Activated CD8-positive, alpha-beta memory T cell treated with anti-CD3 and anti-CD28 coated beads for 36 hours (primary cell): Measurements from ENCODE around the gene TSHZ2. TPM values are rescaled to one million over a fixed set of nuclear protein-coding genes. Genes with fewer than 3 reads are reported as not detected.

Experiments used
- CTCF ChIA-PET: fragments of 350-600 bp; sonication (Branson Sonifier 250); formaldehyde crosslinking; loops from one replicate; lab custom pipeline; 2021; ENCODE audit warnings: antibody characterized with exemption; lab: Charles Lee
- POLR2A ChIA-PET: fragments of 350-600 bp; sonication (Branson Sonifier 250); formaldehyde crosslinking; loops from one replicate; lab custom pipeline; 2021; ENCODE audit warnings: antibody characterized with exemption; lab: Charles Lee
- total RNA-seq, 2 experiments: library from RNA; stranded (reverse); gene quantifications; one replicate each; pipeline ENCODE4 v1.2.3, GENCODE V29; 2021

Gene TSHZ2
- total RNA-seq, 2 experiments from 2014 or later = 0.76 to 1.4 TPM

DNA sequence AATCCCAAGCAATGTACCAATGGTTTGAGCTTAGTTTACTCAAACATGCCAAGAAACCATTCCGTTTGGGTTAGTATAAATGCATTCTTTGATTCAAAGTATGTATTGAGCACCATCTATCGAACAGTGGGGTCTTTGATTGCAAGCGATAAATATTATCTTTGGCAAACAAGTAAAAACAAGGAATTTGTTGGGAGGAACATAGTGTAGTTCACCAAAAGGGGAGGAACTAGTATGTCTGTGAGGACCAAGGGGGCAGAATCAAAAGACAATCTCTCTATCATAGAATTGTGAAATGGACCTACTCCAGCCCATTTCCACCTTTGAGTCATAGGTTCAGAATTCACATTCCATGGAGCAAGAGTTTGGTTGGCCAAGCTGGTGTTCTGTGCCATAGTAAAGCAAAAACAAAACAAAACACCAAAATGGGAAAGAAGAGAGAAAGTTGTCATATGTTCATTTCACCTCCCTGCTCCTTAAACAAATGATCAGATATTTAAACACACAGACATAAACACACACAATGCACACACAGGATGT, 266.0 kb downstream of the TSHZ2 start:
- ChIA-PET CTCF (no interaction called here), POLR2A (no interaction called here)

DNA sequence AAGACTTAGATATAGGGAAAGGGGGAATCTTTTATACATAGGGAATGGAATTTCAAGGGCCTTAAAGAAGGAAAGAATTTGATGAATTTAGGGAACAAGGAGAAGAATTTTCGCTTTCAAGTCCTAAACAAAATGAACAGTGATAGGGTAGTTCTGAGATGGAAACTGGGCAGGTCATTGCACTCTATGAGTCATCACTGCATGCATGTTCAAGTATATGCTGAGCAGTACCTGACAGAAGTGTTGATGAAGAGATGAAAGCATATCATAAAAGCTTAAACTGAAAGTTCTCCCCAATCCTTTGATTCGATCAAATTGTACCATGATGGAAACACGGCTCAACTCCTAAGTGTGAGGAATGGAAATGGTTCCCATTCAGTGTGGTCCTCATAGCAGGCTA, 271.0 kb downstream of the TSHZ2 start:
- POLR2A ChIA-PET = no interaction called here
- CTCF ChIA-PET = interaction anchor here (0.5 kb wide), 1 partner anchor 19 kb away, joined by 3 read pairs; no protein-coding TSS in a partner anchor

DNA sequence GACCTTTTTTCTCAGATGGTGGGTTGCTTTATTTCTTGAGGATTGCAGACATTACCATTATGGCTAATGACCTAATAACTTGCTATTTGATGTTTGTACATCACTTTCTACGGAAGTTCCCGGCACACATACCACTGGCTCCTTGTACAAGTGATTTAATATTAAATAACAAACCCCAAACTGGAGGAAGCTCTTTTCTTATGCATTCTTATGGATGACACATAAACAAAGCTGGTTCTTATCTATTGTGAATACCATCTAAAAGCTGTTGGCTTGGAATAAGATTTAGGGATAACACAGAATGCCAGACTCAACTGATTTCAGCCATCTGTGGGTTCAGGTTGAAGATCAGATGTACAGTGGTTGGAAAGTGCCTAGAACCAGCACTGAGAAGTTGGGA, 272.6 kb downstream of the TSHZ2 start:
- CTCF ChIA-PET = no interaction called here

DNA sequence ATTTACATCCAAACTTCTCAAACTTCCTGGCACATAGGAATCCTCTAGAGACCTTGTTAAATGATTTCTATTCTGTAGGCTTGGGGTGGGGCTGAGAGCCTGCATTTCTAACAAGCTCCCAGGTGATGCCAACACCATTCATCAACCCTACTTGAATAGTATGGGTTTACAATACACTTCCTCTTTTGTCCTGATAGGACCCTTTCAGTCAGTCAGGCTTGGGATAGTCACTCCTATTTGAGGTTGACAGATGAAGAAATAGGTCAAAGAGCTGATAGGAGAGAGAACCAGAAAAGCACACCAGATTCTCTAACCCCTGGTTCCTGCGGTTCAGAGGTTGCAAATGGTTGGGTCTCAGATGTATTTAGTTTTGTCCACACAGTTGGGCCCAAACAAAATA, 273.4 kb downstream of the TSHZ2 start:
- ChIA-PET CTCF (no interaction called here), POLR2A (no interaction called here)

More for the DNA sequence above, 272.6 kb downstream of the TSHZ2 start:
- POLR2A ChIA-PET = no interaction called here

DNA sequence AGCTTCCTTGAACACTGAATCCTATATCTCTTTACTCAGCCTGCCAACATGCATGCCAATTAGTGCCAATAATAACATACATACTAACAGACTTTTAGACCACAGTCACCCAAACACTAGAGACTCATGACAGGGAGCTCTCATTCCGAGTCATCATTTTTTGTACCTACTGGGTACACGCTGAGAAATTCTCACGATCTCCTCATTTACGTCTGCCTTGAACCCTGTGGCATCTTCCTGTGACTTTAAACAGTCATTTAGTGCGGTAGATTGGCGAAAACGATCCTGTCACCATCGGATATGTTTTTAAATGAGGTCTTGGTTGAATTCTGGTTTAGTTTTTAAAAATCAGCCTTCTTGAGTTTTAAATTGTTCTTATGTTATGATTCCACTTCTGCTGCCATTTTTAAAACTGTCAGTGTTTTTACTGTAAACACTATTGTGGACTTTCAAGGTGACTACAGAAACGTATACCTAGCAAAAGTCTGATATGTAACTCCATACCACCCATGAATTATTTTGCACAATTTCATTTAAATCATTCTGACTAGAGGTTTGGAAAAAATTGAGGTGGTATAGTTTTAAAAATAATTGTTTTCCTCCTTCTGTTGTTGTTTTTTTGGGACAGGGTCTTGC, 275.4 kb downstream of the TSHZ2 start:
- POLR2A ChIA-PET = no interaction called here
- CTCF ChIA-PET = interaction anchor here (1.2 kb wide), 1 partner anchor 9 kb away, joined by 3 read pairs; no protein-coding TSS in a partner anchor

DNA sequence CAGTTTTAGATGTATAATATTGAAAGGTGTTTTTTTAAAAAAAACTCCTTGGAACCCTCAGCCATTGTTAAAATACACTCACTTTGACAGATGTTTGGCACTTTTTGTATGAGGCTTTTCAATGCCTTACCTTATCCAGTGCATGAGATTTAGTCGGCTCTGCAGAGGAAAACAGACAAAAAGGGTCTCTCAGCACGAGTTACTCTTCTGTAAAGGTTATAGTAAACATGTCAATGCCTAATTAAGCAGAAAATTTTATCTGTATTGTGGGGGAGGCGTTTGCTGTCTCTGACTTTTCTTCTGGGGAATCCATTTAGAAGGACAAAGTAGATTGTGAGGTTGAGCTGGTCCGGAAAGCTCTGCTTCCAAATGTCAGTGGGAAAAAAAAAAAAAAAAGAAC, 278.3 kb downstream of the TSHZ2 start:
- CTCF ChIA-PET = no interaction called here
- POLR2A ChIA-PET = interaction anchor here (0.6 kb wide), 1 partner anchor 20 kb away, joined by 4 read pairs; no protein-coding TSS in a partner anchor

DNA sequence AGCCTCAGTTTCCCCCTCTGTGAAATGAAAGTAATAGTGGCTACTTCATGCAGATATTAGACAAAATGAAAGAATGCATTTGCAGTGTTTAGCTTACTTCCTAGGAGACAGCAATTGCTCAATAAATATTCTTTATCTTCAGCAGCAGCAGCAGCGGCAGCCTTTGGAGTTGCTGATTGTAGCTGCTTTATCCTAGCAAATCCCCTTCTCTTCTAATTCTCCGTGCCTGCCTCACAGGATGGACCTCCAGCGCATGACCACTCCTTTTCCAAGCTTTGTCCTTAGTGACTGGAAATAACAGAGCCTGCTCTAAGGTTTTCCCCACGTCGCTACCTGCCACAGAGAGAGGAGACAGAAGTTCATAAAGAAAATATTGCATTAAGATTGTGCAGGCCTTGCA, 279.8 kb downstream of the TSHZ2 start:
- POLR2A ChIA-PET = no interaction called here
- CTCF ChIA-PET = no interaction called here

DNA sequence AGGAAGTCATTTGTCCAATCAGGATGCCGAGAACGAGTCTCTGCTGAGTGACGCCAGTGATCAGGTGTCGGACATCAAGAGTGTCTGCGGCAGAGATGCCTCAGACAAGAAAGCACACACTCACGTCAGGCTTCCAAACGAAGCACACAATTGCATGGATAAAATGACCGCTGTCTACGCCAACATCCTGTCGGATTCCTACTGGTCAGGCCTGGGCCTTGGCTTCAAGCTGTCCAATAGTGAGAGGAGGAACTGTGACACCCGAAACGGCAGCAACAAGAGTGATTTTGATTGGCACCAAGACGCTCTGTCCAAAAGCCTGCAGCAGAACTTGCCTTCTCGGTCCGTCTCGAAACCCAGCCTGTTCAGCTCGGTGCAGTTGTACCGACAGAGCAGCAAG, 281.5 kb downstream of the TSHZ2 start:
- CTCF ChIA-PET = no interaction called here
- POLR2A ChIA-PET = no interaction called here

DNA sequence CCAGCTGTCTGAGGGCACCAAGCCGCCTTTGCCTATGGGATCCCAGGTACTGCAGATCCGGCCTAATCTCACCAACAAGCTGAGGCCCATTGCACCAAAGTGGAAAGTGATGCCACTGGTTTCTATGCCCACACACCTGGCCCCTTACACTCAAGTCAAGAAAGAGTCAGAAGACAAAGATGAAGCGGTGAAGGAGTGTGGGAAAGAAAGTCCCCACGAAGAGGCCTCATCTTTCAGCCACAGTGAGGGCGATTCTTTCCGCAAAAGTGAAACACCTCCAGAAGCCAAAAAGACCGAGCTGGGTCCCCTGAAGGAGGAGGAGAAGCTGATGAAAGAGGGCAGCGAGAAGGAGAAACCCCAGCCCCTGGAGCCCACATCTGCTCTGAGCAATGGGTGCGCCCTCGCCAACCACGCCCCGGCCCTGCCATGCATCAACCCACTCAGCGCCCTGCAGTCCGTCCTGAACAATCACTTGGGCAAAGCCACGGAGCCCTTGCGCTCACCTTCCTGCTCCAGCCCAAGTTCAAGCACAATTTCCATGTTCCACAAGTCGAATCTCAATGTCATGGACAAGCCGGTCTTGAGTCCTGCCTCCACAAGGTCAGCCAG, 283.0 kb downstream of the TSHZ2 start:
- ChIA-PET POLR2A (no interaction called here), CTCF (no interaction called here)

DNA sequence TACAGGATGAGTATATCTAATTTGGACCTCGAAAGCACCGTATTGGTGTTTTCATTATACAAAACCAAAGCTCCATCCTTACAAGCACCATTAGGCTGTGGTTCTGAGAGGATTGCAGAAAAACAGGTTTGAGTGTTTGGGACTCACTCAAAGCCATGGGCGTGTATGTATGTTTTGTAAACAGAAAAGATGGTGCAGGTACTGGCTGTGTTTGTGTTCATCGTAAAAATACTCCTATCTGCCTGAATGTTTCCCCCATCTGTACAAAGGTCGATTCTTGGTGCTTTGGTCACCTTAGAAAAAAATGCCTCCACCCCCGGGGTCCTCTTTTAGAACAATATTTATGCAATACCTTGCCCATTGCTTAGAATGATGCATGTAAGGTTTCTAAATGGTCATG, 286.6 kb downstream of the TSHZ2 start:
- POLR2A ChIA-PET = interaction anchor here (0.5 kb wide), 1 partner anchor 27 kb away, joined by 3 read pairs; no protein-coding TSS in a partner anchor
- CTCF ChIA-PET = no interaction called here

DNA sequence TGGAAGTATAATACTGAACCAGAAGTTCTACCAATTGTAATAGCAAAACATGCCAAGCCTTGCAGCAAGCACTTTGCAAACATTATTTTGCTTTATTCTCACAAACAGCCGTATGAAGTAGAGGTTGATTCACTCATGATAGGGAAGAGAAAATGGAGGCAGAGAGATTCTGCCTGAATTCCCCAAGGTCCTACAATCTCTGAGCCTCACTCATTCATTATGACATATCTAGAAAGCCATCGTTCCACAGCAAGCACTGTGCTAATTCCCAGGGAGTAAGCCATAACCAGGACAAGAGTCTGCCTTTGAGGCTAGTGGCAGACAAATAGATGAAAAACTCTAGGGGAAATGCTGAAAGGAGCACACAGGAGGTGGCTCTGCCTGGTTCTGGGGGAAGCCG, 288.0 kb downstream of the TSHZ2 start:
- CTCF ChIA-PET = no interaction called here
- POLR2A ChIA-PET = no interaction called here

DNA sequence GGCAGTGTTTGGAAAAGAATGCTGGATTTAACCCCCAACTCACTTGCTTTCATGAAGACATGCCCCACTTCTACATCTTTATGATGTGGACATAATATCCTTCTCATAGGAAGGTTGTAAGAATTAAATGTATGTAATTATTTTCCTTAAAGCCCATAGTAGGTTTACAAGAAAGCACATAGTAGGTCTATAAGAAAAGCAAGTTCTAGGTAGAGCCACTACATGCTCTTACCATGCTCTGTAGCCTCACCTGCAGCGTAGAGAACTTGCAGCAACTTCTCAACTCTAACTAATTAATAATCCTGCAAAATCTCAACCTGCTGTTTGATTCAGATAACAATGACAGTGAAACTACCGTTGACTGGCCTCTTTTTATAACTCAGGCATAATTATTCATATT, 288.4 kb downstream of the TSHZ2 start:
- ChIA-PET POLR2A (no interaction called here), CTCF (no interaction called here)

DNA sequence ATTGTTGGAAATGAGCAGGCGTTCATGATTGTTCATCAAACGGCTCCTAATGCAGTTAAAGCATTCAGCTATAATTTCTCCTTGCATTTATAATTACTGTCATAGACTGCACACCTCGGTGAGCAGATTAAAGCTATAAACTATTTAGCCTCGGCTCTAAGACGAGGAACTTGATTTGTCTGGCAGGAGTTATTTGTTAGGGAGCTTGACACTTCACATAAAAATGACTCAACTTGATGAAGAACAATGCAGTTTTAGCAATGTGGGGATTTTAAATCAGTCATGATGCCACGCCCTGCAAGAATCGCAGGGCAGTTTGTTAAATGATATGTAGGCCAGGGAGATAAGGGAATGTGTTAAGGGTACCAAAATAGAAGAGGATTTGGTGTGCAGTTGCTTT, 290.2 kb downstream of the TSHZ2 start:
- ChIA-PET CTCF (no interaction called here), POLR2A (no interaction called here)

DNA sequence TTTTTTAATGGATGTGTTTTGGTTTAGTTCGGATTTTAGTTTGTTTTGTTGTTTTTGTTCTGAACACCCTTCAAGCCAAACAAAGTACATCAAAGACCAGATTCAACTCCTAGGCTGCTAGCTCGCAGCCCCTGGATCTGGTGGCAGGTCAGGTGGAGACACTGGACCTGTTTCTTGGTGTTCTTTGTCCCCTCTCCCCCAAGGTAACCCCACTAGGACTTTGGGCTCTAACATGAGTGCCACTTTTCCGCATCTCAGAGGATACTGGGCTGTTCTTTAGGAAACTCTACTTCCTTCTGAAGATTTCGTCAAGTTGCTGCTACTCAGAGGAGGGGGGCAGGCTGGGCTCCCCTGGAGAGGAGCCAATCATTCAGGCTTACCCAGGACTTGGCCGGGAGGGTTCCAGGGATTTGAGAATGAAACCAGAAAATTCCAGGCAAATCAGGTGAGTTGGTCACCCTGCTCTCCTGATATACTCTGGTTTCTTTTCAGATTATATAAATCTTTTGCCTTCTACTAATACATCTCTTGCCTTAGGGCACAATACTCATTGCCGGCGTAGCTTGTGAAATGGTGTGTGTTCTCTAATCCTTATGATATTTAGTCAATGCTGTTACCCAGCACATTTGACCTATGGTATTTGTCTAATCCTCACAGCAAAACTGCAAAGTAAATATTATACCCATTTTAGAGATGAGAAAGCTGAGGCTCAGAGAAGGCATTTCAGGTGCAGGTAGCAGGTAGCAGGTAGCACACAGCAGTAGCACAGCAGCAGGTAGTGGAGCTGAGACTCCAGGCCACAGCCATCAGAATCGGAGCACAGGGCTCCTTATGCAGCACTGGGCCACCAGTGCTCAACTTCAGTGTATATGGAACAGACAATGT, 291.6 kb downstream of the TSHZ2 start:
- POLR2A ChIA-PET = no interaction called here
- CTCF ChIA-PET = interaction anchor here (0.5 kb wide), 1 partner anchor 671 kb away, joined by 4 read pairs; no protein-coding TSS in a partner anchor

DNA sequence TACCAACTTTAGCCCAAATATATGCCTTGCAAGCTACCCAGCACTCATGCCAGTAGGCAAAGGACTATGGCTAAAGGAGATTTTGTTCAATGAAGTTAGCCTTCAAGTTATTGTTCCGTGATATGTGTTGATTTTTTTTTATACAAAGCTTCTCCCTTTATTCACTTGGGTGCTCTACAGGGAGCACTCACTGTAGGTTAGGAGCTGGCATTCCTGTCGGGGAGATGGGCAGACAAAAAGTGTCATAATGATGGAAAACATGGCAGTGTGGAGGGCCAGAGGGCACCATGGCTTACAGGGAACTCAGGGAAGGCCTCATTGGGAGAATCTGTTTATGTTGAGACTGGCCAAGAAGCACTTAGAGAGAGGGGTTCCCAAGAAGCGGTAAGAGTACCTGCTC, 292.4 kb downstream of the TSHZ2 start:
- CTCF ChIA-PET = no interaction called here
- POLR2A ChIA-PET = no interaction called here

DNA sequence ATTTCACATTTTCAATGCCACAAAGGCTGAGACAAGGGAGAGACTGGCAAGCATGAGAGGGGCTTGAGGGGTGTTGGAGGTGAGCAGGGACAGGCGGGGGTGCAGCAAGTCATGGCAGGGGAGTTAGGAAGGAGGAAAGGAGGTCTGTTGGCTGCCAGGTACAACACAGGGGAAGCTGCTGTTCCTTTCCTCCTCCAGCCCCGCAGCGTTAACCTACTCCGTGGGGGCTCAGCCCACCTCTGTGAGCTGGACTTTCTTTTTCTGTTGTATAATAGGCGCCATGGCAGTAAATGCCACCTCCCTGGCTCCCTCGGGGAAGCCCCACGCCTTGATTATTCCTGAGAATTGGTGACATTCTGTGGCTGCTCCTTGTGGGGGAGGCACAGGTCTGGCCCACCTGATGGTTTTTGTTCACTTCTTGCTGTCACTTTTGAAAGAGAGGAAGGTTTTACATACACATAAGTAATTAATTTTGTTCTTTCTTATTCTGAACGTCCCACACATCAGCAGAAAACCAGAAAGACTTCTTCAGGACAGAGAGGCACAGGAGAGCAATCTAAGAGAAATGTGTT, 293.2 kb downstream of the TSHZ2 start:
- POLR2A ChIA-PET = no interaction called here
- CTCF ChIA-PET = no interaction called here

DNA sequence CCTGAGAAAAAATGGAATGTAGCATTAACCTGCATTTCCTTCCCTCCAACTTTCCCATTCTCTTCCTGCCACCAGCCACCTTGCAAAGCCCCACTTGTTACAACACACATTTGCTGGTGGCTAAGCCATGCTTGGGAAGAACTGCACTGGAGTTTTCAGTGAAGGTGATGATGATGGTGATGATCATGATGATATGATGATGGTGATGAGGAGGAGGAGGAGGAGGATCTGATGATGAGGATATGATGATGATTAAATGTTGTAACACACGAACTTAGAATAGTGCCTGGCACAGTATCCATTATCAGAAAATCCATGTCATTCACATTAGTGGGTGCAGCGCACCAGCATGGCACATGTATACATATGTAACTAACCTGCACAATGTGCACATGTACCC, 297.2 kb downstream of the TSHZ2 start:
- ChIA-PET CTCF (no interaction called here), POLR2A (no interaction called here)

DNA sequence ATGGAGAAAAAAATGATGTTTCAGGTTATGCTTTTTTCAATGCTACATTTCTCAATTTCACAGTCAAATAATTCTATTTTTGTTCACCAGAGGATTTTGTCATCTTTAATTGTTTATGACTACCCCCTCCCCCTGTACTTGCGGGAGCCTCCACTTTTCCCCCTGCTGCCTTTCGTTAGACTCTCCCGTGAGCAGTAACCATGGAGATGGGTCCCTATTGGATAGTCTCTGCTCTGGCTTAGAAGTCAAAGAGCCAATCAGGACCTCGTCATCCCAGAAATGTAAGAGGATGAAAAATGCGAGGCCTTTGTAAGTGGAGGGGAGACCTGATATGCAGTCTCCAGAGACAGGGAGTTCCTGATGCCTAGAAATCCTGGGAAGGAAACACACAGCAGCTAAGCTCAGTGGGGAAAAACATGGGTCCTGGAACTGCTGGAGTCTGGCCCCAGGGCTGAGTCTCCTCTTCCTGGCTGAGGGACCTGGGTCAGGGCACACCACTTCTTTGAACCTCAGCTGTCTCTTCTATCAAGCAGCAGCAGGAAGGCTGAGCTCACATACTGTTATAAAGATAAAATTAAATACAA, 298.7 kb downstream of the TSHZ2 start:
- ChIA-PET CTCF (no interaction called here), POLR2A (no interaction called here)

DNA sequence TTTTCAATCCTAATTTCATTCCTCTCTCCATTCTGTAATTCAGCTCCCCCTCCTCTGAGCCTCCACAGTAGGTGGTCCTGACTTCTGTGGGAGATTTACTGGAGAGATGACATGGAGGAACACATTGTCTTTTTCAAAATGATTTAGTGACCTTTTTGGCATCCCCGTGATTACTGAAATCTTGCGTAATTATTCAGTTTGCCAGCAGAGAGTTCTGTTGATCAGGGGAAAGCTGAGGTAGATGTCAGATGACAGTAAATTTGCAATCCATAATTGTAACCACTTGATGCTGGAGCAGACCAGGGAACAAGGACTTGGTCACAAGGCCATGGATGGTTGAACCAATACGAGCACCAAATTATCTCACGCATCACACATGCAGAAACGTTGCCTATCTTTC, 302.2 kb downstream of the TSHZ2 start:
- CTCF ChIA-PET = no interaction called here
- POLR2A ChIA-PET = no interaction called here
